GM21825 (cell line): ENCODE data around the gene TMC7.

Experiments
- ATAC-seq: cut with Tn5 transposase; IDR thresholded peaks from one replicate; pipeline ENCODE4 v1.9.1; 2021; ENCODE audit warnings: mild to moderate bottlenecking, moderate library complexity; ENCODE audit not compliant: unreplicated experiment

The TMC7 gene

GRCh38 chr16:19112099-19112407, 128.3 kb downstream of the TMC7 start:
- no peak for ATAC-seq
